Peyer's patch (tissue), 4 donors: ENCODE data around the gene IQSEC2. TPM values are rescaled to one million over a fixed set of nuclear protein-coding genes. Genes with fewer than 3 reads are reported as not detected.

Experiments used
- DNase-seq, 3 donors: peaks; one replicate each; pipeline ENCODE4 v3.0.0-alpha.2; 2017 to 2019
- H3K27ac ChIP-seq, 4 donors: fragments of 200-600 bp; sonication (generic); one replicate each; pipeline ENCODE4 v1.5.1; 2016 to 2019
- H3K27me3 ChIP-seq, 2 donors: fragments of 200-600 bp; sonication (generic); one replicate each; pipeline ENCODE4 v1.5.1; 2019
- H3K36me3 ChIP-seq, 3 donors: fragments of 200-600 bp; sonication (generic); one replicate each; pipeline ENCODE4 v1.5.1; 2016 to 2019
- H3K4me1 ChIP-seq, 4 donors: fragments of 200-600 bp; sonication (generic); one replicate each; pipeline ENCODE4 v1.5.1; 2016 to 2019
- H3K4me3 ChIP-seq, 4 donors: fragments of 200-600 bp; sonication (generic); 1 replicate in 3 of 4; 2 replicates in 1 of 4; pipeline ENCODE4 v1.5.1; 2016 to 2019; ENCODE audit warnings: mild to moderate bottlenecking in 1 of 4
- H3K9me3 ChIP-seq, 4 donors: fragments of 200-600 bp; sonication (generic); one replicate each; pipeline ENCODE4 v1.5.1; 2016 to 2019; ENCODE audit warnings: mild to moderate bottlenecking in 1 of 4
- CTCF ChIP-seq, 6 experiments: fragments of 450-650 bp in 4 of 6; fragments of 200-600 bp in 2 of 6; sonication (generic) in 1 of 6; IDR thresholded peaks; one replicate each; pipeline ENCODE4 v1.5.1; 2017 to 2019; ENCODE audit warnings: antibody characterized with exemption in 6 of 6, mild to moderate bottlenecking in 3 of 6, moderate library complexity in 1 of 6
- POLR2A ChIP-seq, 2 donors: fragments of 450-650 bp; IDR thresholded peaks; one replicate each; pipeline ENCODE4 v1.5.1; 2017; ENCODE audit warnings: antibody characterized with exemption in 2 of 2, mild to moderate bottlenecking in 2 of 2, moderate library complexity in 2 of 2
- total RNA-seq, 4 donors: library from RNA; depleted of rRNA; stranded (reverse); fragments of >200 nt; gene quantifications; one replicate each; pipeline ENCODE4 v1.1.0, GENCODE V29; 2016

The IQSEC2 gene
- total RNA-seq, 4 donors from 2014 or later: 20.6 to 77.9 (median 48.3) TPM

GRCh38 chrX:53246231-53246630 is 35.2 kb downstream of the IQSEC2 start:
- no peak for DNase-seq
- TF ChIP-seq POLR2A (IDR thresholded peaks at IDR 0.05): no peak
- TF ChIP-seq CTCF (IDR thresholded peaks at IDR 0.05): no peak
- no peaks in the 10 kb centered on the region for H3K27me3 ChIP-seq
- no peaks in the 10 kb centered on the region for H3K9me3 ChIP-seq
- no peak overlapping the region for H3K4me3 ChIP-seq
- H3K27ac ChIP-seq: no peak overlapping the region
- H3K4me1 ChIP-seq: no peaks in the 10 kb centered on the region
- peaks cover 0 to 7% (median 0%) of the 10 kb centered on the region in 3 donors for H3K36me3 ChIP-seq

- DNase-seq: no peak
- no peak for TF ChIP-seq POLR2A (IDR thresholded peaks at IDR 0.05)
- TF ChIP-seq CTCF (IDR thresholded peaks at IDR 0.05): no peak
- Histone ChIP-seq H3K36me3 (peaks cover 0 to 8% (median 0%) of the 10 kb centered on the region in 3 donors), H3K4me3 (no peak overlapping the region), H3K27ac (no peak overlapping the region), H3K27me3 (no peaks in the 10 kb centered on the region), H3K4me1 (no peaks in the 10 kb centered on the region), H3K9me3 (no peaks in the 10 kb centered on the region)
Observed at GRCh38 chrX:53244610-53245009, 36.8 kb downstream of the IQSEC2 start.

- Histone ChIP-seq H3K4me1 (no peaks in the 10 kb centered on the region), H3K27me3 (no peaks in the 10 kb centered on the region), H3K4me3 (no peak overlapping the region), H3K27ac (no peak overlapping the region), H3K9me3 (no peaks in the 10 kb centered on the region), H3K36me3 (peaks cover 0 to 8% (median 0%) of the 10 kb centered on the region in 3 donors)
- no peak for DNase-seq
- TF ChIP-seq CTCF (IDR thresholded peaks at IDR 0.05): no peak
- TF ChIP-seq POLR2A (IDR thresholded peaks at IDR 0.05): no peak
Observed at GRCh38 chrX:53242310-53242709, 39.1 kb downstream of the IQSEC2 start.

- no peaks in the 10 kb centered on the region for H3K4me1 ChIP-seq
- H3K9me3 ChIP-seq: no peaks in the 10 kb centered on the region
- H3K27me3 ChIP-seq: no peaks in the 10 kb centered on the region
- H3K27ac ChIP-seq: no peak overlapping the region
- DNase-seq: no peak
- peaks cover 0 to 8% (median 0%) of the 10 kb centered on the region in 3 donors for H3K36me3 ChIP-seq
- H3K4me3 ChIP-seq: no peak overlapping the region
- TF ChIP-seq POLR2A (IDR thresholded peaks at IDR 0.05) (no peak), CTCF (IDR thresholded peaks at IDR 0.05) (no peak)
Observed at GRCh38 chrX:53241558-53241957, 39.8 kb downstream of the IQSEC2 start.

- no peaks in the 10 kb centered on the region for H3K4me1 ChIP-seq
- DNase-seq: peak in 1 of 3 donors; percentile 39
- peaks cover 0 to 8% (median 0%) of the 10 kb centered on the region in 3 donors for H3K36me3 ChIP-seq
- H3K9me3 ChIP-seq: no peaks in the 10 kb centered on the region
- no peak for TF ChIP-seq CTCF (IDR thresholded peaks at IDR 0.05)
- TF ChIP-seq POLR2A (IDR thresholded peaks at IDR 0.05): no peak
- no peak overlapping the region for H3K4me3 ChIP-seq
- no peak overlapping the region for H3K27ac ChIP-seq
- H3K27me3 ChIP-seq: no peaks in the 10 kb centered on the region
Observed at GRCh38 chrX:53239474-53239873, 41.9 kb downstream of the IQSEC2 start.

GRCh38 chrX:53237056-53237455 is 44.3 kb downstream of the IQSEC2 start:
- no peaks in the 10 kb centered on the region for H3K27me3 ChIP-seq
- H3K4me1 ChIP-seq: no peaks in the 10 kb centered on the region
- TF ChIP-seq POLR2A (IDR thresholded peaks at IDR 0.05): no peak
- TF ChIP-seq CTCF (IDR thresholded peaks at IDR 0.05): no peak
- no peak overlapping the region for H3K4me3 ChIP-seq
- no peaks in the 10 kb centered on the region for H3K9me3 ChIP-seq
- H3K36me3 ChIP-seq: peaks cover 0 to 8% (median 0%) of the 10 kb centered on the region in 3 donors
- DNase-seq: no peak
- H3K27ac ChIP-seq: no peak overlapping the region
